HepG2 (cell line): ENCODE results near the gene HACL1. TPM values are rescaled to one million over a fixed set of nuclear protein-coding genes. Genes with fewer than 3 reads are reported as not detected.
A peak's percentile ranks its signal among the peaks of the same experiment; 100 is the strongest.

Source experiments
- ATAC-seq: fragments of 200-7000 bp; cut with Tn5 transposase; 3 replicates; pipeline ENCODE4 v1.9.1; 2020; ENCODE audit warnings: mild to moderate bottlenecking, moderate library complexity
- BruUV-seq: library from RNA; stranded (reverse); fragments of 400-500 nt; replicated peaks from 2 replicates; lab custom pipeline; 2021; lab: Mats Ljungman, UMichigan
- CTCF ChIA-PET: fragments of 300-600 bp; formaldehyde crosslinking; extraction: SDS; loops from one replicate; lab custom pipeline; 2021; ENCODE audit warnings: low total read pairs, inconsistent platforms, low intra/inter-chr PET ratio; lab: Yijun Ruan, JAX
- POLR2A ChIA-PET: fragments of 350-600 bp; sonication (Branson Sonifier 250); formaldehyde crosslinking; loops from one replicate; lab custom pipeline; 2020; ENCODE audit warnings: antibody characterized with exemption, inconsistent platforms; lab: Yijun Ruan, JAX
- DNase-seq: peaks from one replicate; pipeline ENCODE4 v3.0.0-alpha.2; 2015; ENCODE audit warnings: low spot score
- FAIRE-seq: peaks from 3 replicates; lab custom pipeline; 2011; peaks lifted over from hg19 to GRCh38; lab: Jason Lieb, UNC
- H2AFZ ChIP-seq: one replicate; pipeline ENCODE4 v1.6.1; 2011; ENCODE audit warnings: low read length, inconsistent platforms
- H3K27ac ChIP-seq: fragments of 300-600 bp; 3 replicates; pipeline ENCODE4 v1.8.0; 2011; ENCODE audit warnings: mixed run types, mild to moderate bottlenecking, mixed read lengths, low read length, inconsistent platforms; ENCODE audit not compliant: insufficient read depth; ENCODE audit errors: extremely low read length
- H3K27me3 ChIP-seq, 2 experiments: fragments of 200-600 bp in 1 of 2; 2 replicates in 1 of 2; 3 replicates in 1 of 2; pipeline versions ENCODE4 v1.6.0 to v1.8.0; 2011; ENCODE audit warnings: low read length in 2 of 2, mild to moderate bottlenecking in 2 of 2, moderate library complexity in 2 of 2, inconsistent platforms in 1 of 2; ENCODE audit not compliant: insufficient read depth in 2 of 2, control insufficient read depth in 1 of 2
- H3K36me3 ChIP-seq, 2 experiments: fragments of 200-600 bp in 1 of 2; replicated peaks in 1 of 2; 2 replicates in 1 of 2; 3 replicates in 1 of 2; pipeline versions ENCODE4 v1.5.1 to v1.8.0; 2011; ENCODE audit warnings: low read length in 2 of 2, inconsistent platforms in 1 of 2; ENCODE audit not compliant: insufficient read depth in 2 of 2, control insufficient read depth in 1 of 2
- H3K4me1 ChIP-seq: 2 replicates; pipeline ENCODE4 v1.5.1; 2012; ENCODE audit warnings: low read length, inconsistent platforms; ENCODE audit not compliant: insufficient read depth
- H3K4me2 ChIP-seq: 2 replicates; pipeline ENCODE4 v1.6.0; 2011; ENCODE audit warnings: low read depth, low read length, inconsistent platforms
- H3K4me3 ChIP-seq, 3 experiments: fragments of 200-600 bp in 1 of 3; sonication (generic), shearing (Covaris generic) in 1 of 3; replicated peaks in 1 of 3; 2 replicates each; pipeline ENCODE4 v1.5.1; 2011 to 2016; ENCODE audit warnings: low read length in 3 of 3, inconsistent platforms in 2 of 3, low read depth in 2 of 3, mild to moderate bottlenecking in 2 of 3, control low read depth in 1 of 3, mixed read lengths in 1 of 3; ENCODE audit not compliant: insufficient read depth in 1 of 3
- H3K79me2 ChIP-seq: one replicate; pipeline ENCODE4 v1.6.1; 2011; ENCODE audit warnings: low read length, inconsistent platforms; ENCODE audit not compliant: insufficient read depth
- H3K9ac ChIP-seq: 2 replicates; pipeline ENCODE4 v1.6.0; 2011; ENCODE audit warnings: mild to moderate bottlenecking, low read depth, low read length, inconsistent platforms; ENCODE audit not compliant: insufficient read depth
- H3K9me3 ChIP-seq: 2 replicates; pipeline ENCODE4 v1.5.1; 2012; ENCODE audit warnings: mild to moderate bottlenecking, low read length
- H4K20me1 ChIP-seq: 2 replicates; pipeline ENCODE4 v1.6.0; 2011; ENCODE audit warnings: inconsistent platforms, mild to moderate bottlenecking, low read length, moderate library complexity; ENCODE audit not compliant: insufficient read depth
- ATF3 ChIP-seq: sonication (generic); formaldehyde crosslinking; IDR thresholded peaks from 2 replicates; pipeline ENCODE4 v1.4.0; 2020; ENCODE audit warnings: missing genetic modification reagents
- CBX5 ChIP-seq: sonication (generic); formaldehyde crosslinking; IDR thresholded peaks from 2 replicates; pipeline ENCODE4 v1.4.0; 2020; ENCODE audit warnings: missing genetic modification reagents, borderline replicate concordance
- CEBPB ChIP-seq: IDR thresholded peaks from 2 replicates; pipeline ENCODE4 v1.6.1; 2011; ENCODE audit warnings: low read depth, low read length, improper control_type of control experiment, borderline replicate concordance
- CEBPG ChIP-seq: IDR thresholded peaks from 2 replicates; pipeline ENCODE4 v1.6.1; 2016
- HMG20B ChIP-seq: conservative IDR thresholded peaks from 2 replicates; pipeline ENCODE4 v1.6.1; 2016; ENCODE audit warnings: missing genetic modification reagents, missing compliant biosample characterization
- ZBTB33 ChIP-seq: sonication (generic); formaldehyde crosslinking; IDR thresholded peaks from 2 replicates; pipeline ENCODE4 v1.4.0; 2020; ENCODE audit warnings: missing genetic modification reagents
- ZNF639 ChIP-seq: conservative IDR thresholded peaks from 2 replicates; pipeline ENCODE4 v1.6.1; 2018; ENCODE audit warnings: missing genetic modification reagents
- ZNF644 ChIP-seq: IDR thresholded peaks from 2 replicates; pipeline ENCODE4 v1.6.1; 2016; ENCODE audit warnings: low read depth
- WGBS: methylation state at CpG from one replicate; pipeline ENCODE4 v1.1.6; 2017; ENCODE audit warnings: low lambda C conversion rate; 5-methylcytosine and 5-hydroxymethylcytosine counted together
- in situ Hi-C: cut with HindIII; loops from 2 replicates; pipeline ENCODE4 v1.10.0; 2017; ENCODE audit warnings: low pct_unique_long_range_greater_than_20kb; ENCODE audit not compliant: extremely low pct_ligation_motif_present
- intact Hi-C: fragments of 100-400 bp; cut with micrococcal nuclease; formaldehyde crosslinking; loops from one replicate; pipeline ENCODE4 v1.10.0; 2022; ENCODE audit not compliant: unreplicated experiment
- polyA plus RNA-seq, 8 experiments: library from polyadenylated mRNA; depleted of rRNA in 3 of 8; stranded (reverse) in 7 of 8; unstranded in 1 of 8; fragments of >200 nt; fragmentation: Illumina TruSeq in 4 of 8; extraction: Trizol in 4 of 8; gene quantifications; 2 replicates each; pipeline versions ENCODE4 v1.2.1 to v1.2.3, GENCODE V29; 2011 to 2016; ENCODE audit warnings: low read depth in 4 of 8, missing spikeins in 1 of 8, mixed read lengths in 1 of 8; ENCODE audit not compliant: insufficient read depth in 1 of 8
- total RNA-seq, 5 experiments: library from RNA; depleted of rRNA; stranded (reverse); fragments of >200 nt; fragmentation: Illumina TruSeq; extraction: Trizol; gene quantifications; 2 replicates each; pipeline ENCODE4 v1.2.3, GENCODE V29; 2016; ENCODE audit warnings: low read depth in 1 of 5

Gene HACL1
- total and polyA plus RNA-seq, 2 of the 13 experiments (the other 11 are each of a cell fraction or from before 2014, with no cell fraction given): 22.1 to 25.7 TPM

- no TSS peak for BruUV-seq
- no peak overlapping the region for H3K4me2 ChIP-seq
- DNase-seq (peak; percentile 63), FAIRE-seq (no peak), ATAC-seq (peak; percentile 36)
- ChIA-PET POLR2A (interaction anchor here (1.2 kb wide), 1 partner anchor 9 kb away, joined by 9 read pairs; the partner anchor contains the start of genes BTD and HACL1), CTCF (no interaction called here)
- no peak overlapping the region for H3K27ac ChIP-seq
- no peak overlapping the region for H3K9ac ChIP-seq
- H2AFZ ChIP-seq: no peak overlapping the region
- in situ Hi-C loops: no loop called here
- H3K4me1 ChIP-seq: peaks cover 57% of the 10 kb centered on the region
- no peak overlapping the region for H3K4me3 ChIP-seq
- no peaks in the 10 kb centered on the region for H4K20me1 ChIP-seq
- H3K27me3 ChIP-seq: no peaks in the 10 kb centered on the region; a peak in 1 of 5 replicates
- H3K36me3 ChIP-seq: no peaks in the 10 kb centered on the region
- TF ChIP-seq HMG20B (CRISPR knock-in tag) (no peak), ZNF644 (CRISPR knock-in tag) (peak; percentile 73; the same call in 1 of the 2 replicates), CBX5 (CRISPR knock-in tag) (0 out of 2 replicates have a peak, but pooled peaks have one; percentile 26), CEBPB (peak; percentile 90), ZBTB33 (CRISPR knock-in tag) (peak; percentile 62; the same call in 1 of the 2 replicates), ATF3 (CRISPR knock-in tag) (no peak), ZNF639 (no peak), CEBPG (CRISPR knock-in tag) (peak; percentile 53; the same call in 1 of the 2 replicates)
- 81% methylated on average over 4 of the region's 4 CpGs for WGBS
- intact Hi-C loops: no loop called here
- H3K79me2 ChIP-seq: no peaks in the 10 kb centered on the region
- no peaks in the 10 kb centered on the region for H3K9me3 ChIP-seq
Observed at GRCh38 chr3:15610082-15610759, 8.9 kb upstream of the HACL1 start.
